AG04450 (cell line): ENCODE results near the gene OARD1. TPM values are rescaled to one million over a fixed set of nuclear protein-coding genes. Genes with fewer than 3 reads are reported as not detected.
"Not testable (repeated sequence)": the region's sequence is repeated elsewhere in the genome, so short reads cannot be mapped to it uniquely, and the experiment has no call there.

ENCODE experiments used
- CTCF ChIA-PET: fragments of 300-600, 350-600 bp; formaldehyde crosslinking; extraction: SDS; loops from one replicate; lab custom pipeline; 2022; ENCODE audit warnings: antibody characterized with exemption, inconsistent platforms; lab: Charles Lee
- POLR2A ChIA-PET: fragments of 350-600 bp; formaldehyde crosslinking; extraction: SDS; loops from one replicate; lab custom pipeline; 2021; ENCODE audit warnings: antibody characterized with exemption, inconsistent platforms; lab: Yijun Ruan, JAX
- DNase-seq: peaks from one replicate; pipeline ENCODE4 v3.0.0-alpha.2; 2011; ENCODE audit warnings: low read depth, low spot score
- H3K27ac ChIP-seq: one replicate; pipeline ENCODE4 v1.5.1; 2012; ENCODE audit warnings: low read depth, low read length, control low read depth
- H3K27me3 ChIP-seq: one replicate; pipeline ENCODE4 v1.6.0; 2012; ENCODE audit warnings: low read length; ENCODE audit not compliant: control insufficient read depth, insufficient read depth
- H3K4me3 ChIP-seq: 2 replicates; pipeline ENCODE4 v1.5.1; 2011; ENCODE audit warnings: mild to moderate bottlenecking, low read depth, low read length, control low read depth
- H3K9me3 ChIP-seq: 2 replicates; pipeline ENCODE4 v1.5.1; 2012; ENCODE audit warnings: low read length; ENCODE audit not compliant: control insufficient read depth, insufficient read depth
- CTCF ChIP-seq: IDR thresholded peaks from 2 replicates; pipeline ENCODE4 v1.5.1; 2011; ENCODE audit warnings: low read depth, low read length, control low read depth, inconsistent platforms
- polyA minus RNA-seq: library from RNA; depleted of rRNA, polyadenylated mRNA; stranded (reverse); fragments of >200 nt; gene quantifications from 2 replicates; pipeline ENCODE4 v1.2.3, GENCODE V29; 2011; rRNA and poly(A)+ RNA removed
- polyA plus RNA-seq: library from polyadenylated mRNA; depleted of rRNA; stranded (reverse); fragments of >200 nt; gene quantifications from 2 replicates; pipeline ENCODE4 v1.2.3, GENCODE V29; 2011; rRNA removed

Gene OARD1
- polyA plus RNA-seq = 7.0 and 10.0 TPM in 2 replicates
- 2.8 and 5.8 TPM in 2 replicates for polyA minus RNA-seq

- Histone ChIP-seq H3K27me3 (no peaks in the 10 kb centered on the region), H3K9me3 (no peaks in the 10 kb centered on the region), H3K27ac (peak within 1 kb of the TSS; percentile 99), H3K4me3 (peak within 1 kb of the TSS; percentile 85)
- CTCF ChIA-PET = interaction anchor here (0.6 to 3.0 kb wide), 9 partner anchors 9 to 296 kb away, joined by 3 to 7 read pairs (median 4); no protein-coding TSS in a partner anchor
- POLR2A ChIA-PET = interaction anchor here (1.0 to 1.3 kb wide), 2 partner anchors 19 to 109 kb away, joined by 4 to 5 read pairs; no protein-coding TSS in a partner anchor
- peak; percentile 99 for DNase-seq
- TF ChIP-seq CTCF = no peak
These were observed at the start of gene OARD1 for GRCh38 chr6:41071923-41072835. Gene OARD1, minus strand, starts transcription at chr6:41072356. Its CDS starts 722 bp downstream, at chr6:41071634.

GRCh38 chr6:41120058-41120457 is 47.9 kb upstream of the OARD1 start:
- TF ChIP-seq CTCF = no peak
- Histone ChIP-seq H3K4me3 (no peak overlapping the region), H3K27me3 (no peaks in the 10 kb centered on the region), H3K9me3 (no peaks in the 10 kb centered on the region), H3K27ac (no peak overlapping the region)
- no peak for DNase-seq
- ChIA-PET POLR2A (no interaction called here), CTCF (interaction anchor here (0.5 to 1.2 kb wide), 2 partner anchors 27 to 143 kb away, joined by 3 to 4 read pairs; no protein-coding TSS in a partner anchor)

DNA sequence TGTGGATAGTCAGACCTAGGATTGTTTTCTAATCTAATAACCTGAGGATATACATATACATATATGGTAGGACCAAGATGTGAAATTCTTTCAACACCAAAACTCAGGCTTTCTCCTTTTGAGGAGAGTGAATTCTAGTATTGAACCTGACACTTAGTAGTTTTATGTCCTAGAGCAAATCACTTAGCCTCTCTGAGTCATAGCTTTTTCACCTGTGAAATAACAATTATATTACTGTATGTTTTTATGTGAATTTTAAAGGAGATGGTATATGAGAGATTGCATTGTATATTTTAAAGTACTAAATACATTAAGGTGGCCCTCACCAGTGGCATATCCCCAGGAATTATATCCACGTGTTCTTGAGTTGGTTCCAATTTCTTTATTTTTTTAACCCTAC is 47.4 kb upstream of the OARD1 start:
- POLR2A ChIA-PET = no interaction called here
- DNase-seq = no peak
- Histone ChIP-seq H3K27ac (no peak overlapping the region), H3K27me3 (no peaks in the 10 kb centered on the region), H3K9me3 (no peaks in the 10 kb centered on the region), H3K4me3 (no peak overlapping the region)
- no peak for TF ChIP-seq CTCF
- CTCF ChIA-PET = interaction anchor here (1.2 kb wide), 1 partner anchor 27 kb away, joined by 3 read pairs; no protein-coding TSS in a partner anchor

DNA sequence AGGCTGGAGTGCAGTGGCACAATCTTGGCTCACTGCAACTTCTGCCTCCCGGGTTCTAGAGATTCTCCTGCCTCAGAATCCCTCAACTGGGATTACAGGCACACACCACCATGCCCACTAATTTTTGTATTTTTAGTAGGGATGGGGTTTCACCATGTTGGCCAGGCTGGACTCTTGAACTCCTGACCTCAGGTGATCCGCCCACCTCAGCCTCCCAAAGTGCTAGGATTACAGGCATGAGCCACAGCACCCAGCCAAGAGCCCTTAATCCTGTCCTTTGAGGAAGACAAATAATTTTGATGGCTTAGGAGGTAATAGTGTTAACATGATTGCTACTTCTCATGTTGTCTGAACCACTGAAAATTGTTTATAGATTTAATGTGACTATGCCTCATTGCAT is 42.9 kb upstream of the OARD1 start:
- CTCF ChIA-PET, DNase-seq, H3K9me3 ChIP-seq, POLR2A ChIA-PET, H3K27ac ChIP-seq, H3K4me3 ChIP-seq, H3K27me3 ChIP-seq: not testable (repeated sequence)

- DNase-seq = no peak
- no peak for TF ChIP-seq CTCF
- H3K4me3 ChIP-seq = no peak overlapping the region
- no peak overlapping the region for H3K27ac ChIP-seq
- no peaks in the 10 kb centered on the region for H3K27me3 ChIP-seq
- CTCF ChIA-PET = no interaction called here
- H3K9me3 ChIP-seq = no peaks in the 10 kb centered on the region
- POLR2A ChIA-PET = no interaction called here
These were observed 38.9 kb upstream of the OARD1 start for GRCh38 chr6:41111017-41111416.
